Measurements from ENCODE around the gene CHID1. TPM values are rescaled to one million over a fixed set of nuclear protein-coding genes. Genes with fewer than 3 reads are reported as not detected.

The CHID1 gene
- total and polyA plus RNA-seq, 2 of the 8 experiments (the other 6 are each of a cell fraction or from before 2014, with no cell fraction given): 81.2 to 88.5 TPM

- no peak overlapping the region for H3K56ac ChIP-seq (replicated peaks; ENCODE audit: insufficient read length, low read depth, low read length)
- no peak overlapping the region for H3K4me3 ChIP-seq (ENCODE audit: extremely low read depth in 1 of 4, insufficient read depth in 2 of 4, low read depth in 3 of 4, low read length in 4 of 4)
- no peak overlapping the region for H2BK12ac ChIP-seq (ENCODE audit: low read depth, low read length)
- H2AFZ ChIP-seq (ENCODE audit: low read length): no peak overlapping the region
- no peaks in the 10 kb centered on the region for H3K79me2 ChIP-seq (ENCODE audit: control insufficient read depth in 1 of 2, insufficient read depth in 2 of 2, low read length in 2 of 2)
- FAIRE-seq (no peak), DNase-seq (ENCODE audit: low read depth in 1 of 2, low spot score in 2 of 2) (no peak)
- H2AK5ac ChIP-seq (ENCODE audit: low read depth, low read length): no peak overlapping the region
- no peak overlapping the region for H3K18ac ChIP-seq (ENCODE audit: extremely low read depth, low read length)
- no peak overlapping the region for H2BK15ac ChIP-seq (ENCODE audit: low read length)
- TF ChIP-seq JUND (IDR thresholded peaks at IDR 0.05; ENCODE audit: low read length) (no peak), EP300 (IDR thresholded peaks at IDR 0.05; ENCODE audit: borderline replicate concordance in 1 of 2, low read depth in 2 of 2, low read length in 2 of 2) (no peak), RNF2 (IDR thresholded peaks at IDR 0.05; ENCODE audit: borderline replicate concordance, low read depth, low read length, missing control alignments, poor library complexity, severe bottlenecking) (no peak), TEAD4 (IDR thresholded peaks at IDR 0.05; ENCODE audit: low read depth, low read length) (no peak), SIX5 (IDR thresholded peaks at IDR 0.05; ENCODE audit: low read depth, low read length) (no peak), SRF (IDR thresholded peaks at IDR 0.05; ENCODE audit: low read depth, low read length) (no peak), HDAC2 (IDR thresholded peaks at IDR 0.05; ENCODE audit: borderline replicate concordance in 1 of 2, low read depth in 2 of 2, low read length in 2 of 2) (no peak), CREB1 (IDR thresholded peaks at IDR 0.05) (no peak), BACH1 (IDR thresholded peaks at IDR 0.05; ENCODE audit: low read length) (no peak), EGR1 (IDR thresholded peaks at IDR 0.05; ENCODE audit: borderline replicate concordance, low read depth, low read length) (no peak)
- no peak overlapping the region for H4K8ac ChIP-seq (ENCODE audit: extremely low read depth, insufficient read depth, low read length)
- H3K27me3 ChIP-seq (replicated peaks in 1 of 4; ENCODE audit: control insufficient read depth in 3 of 4, extremely low read depth in 1 of 4, insufficient read depth in 3 of 4, low read length in 3 of 4): no peaks in the 10 kb centered on the region
- no peak overlapping the region for H4K91ac ChIP-seq (replicated peaks; ENCODE audit: insufficient read length, low read length)
- H2BK5ac ChIP-seq (ENCODE audit: low read depth, low read length): no peak overlapping the region
- H3K4ac ChIP-seq (replicated peaks; ENCODE audit: insufficient read length, low read depth, low read length): no peak overlapping the region
- peaks cover 8 to 25% of the 10 kb centered on the region in 2 experiments for H4K20me1 ChIP-seq (replicated peaks in 1 of 2; ENCODE audit: control insufficient read depth in 1 of 2, insufficient read depth in 2 of 2, low read length in 2 of 2)
- H3K9ac ChIP-seq (replicated peaks in 1 of 4; ENCODE audit: extremely low read depth in 1 of 4, low read depth in 3 of 4, low read length in 3 of 4): no peak overlapping the region
- H3K36me3 ChIP-seq (ENCODE audit: control insufficient read depth in 2 of 4, insufficient read depth in 4 of 4, low read length in 3 of 4): peaks cover 0 to 12% (median 0%) of the 10 kb centered on the region in 4 experiments; a peak in 4 of 8 replicates
- 94% methylated on average over 21 of the region's 21 CpGs; no CpG with 5 or more reads in 1 of the 2 experiments for WGBS, 2 experiments (ENCODE audit: extremely low coverage in 1 of 2, insufficient coverage in 1 of 2, insufficient read length in 1 of 2, insufficient replicate concordance in 2 of 2, low coverage in 1 of 2, low lambda C conversion rate in 2 of 2, missing lambda C conversion rate in 1 of 2)
- H3K14ac ChIP-seq (ENCODE audit: insufficient read length): no peak overlapping the region
- H3K27ac ChIP-seq (ENCODE audit: low read depth, low read length): no peak overlapping the region
- H3K9me3 ChIP-seq (ENCODE audit: insufficient read depth in 2 of 2, low read depth in 1 of 2, low read length in 1 of 2): no peaks in the 10 kb centered on the region
- ChIA-PET POLR2A (ENCODE audit: partially characterized antibody) (interaction anchor here (1.2 to 2.8 kb wide), 8 partner anchors 8 to 33 kb away, joined by 4 to 10 read pairs (median 5); partner anchors contain the start of gene TSPAN4), CTCF (ENCODE audit: partially characterized antibody) (interaction anchor here (2.5 to 2.8 kb wide), 2 partner anchors 14 to 28 kb away, joined by 8 to 11 read pairs; no protein-coding TSS in a partner anchor)
- no peak overlapping the region for H4K5ac ChIP-seq (ENCODE audit: insufficient read length, low read depth, low read length)
- H3K23me2 ChIP-seq (ENCODE audit: low read depth, low read length): no peaks in the 10 kb centered on the region
- no peak overlapping the region for H3K4me2 ChIP-seq (ENCODE audit: insufficient read depth in 1 of 2, low read depth in 2 of 2, low read length in 2 of 2)
- H3K4me1 ChIP-seq (replicated peaks in 1 of 4; ENCODE audit: control insufficient read depth in 3 of 4, insufficient read depth in 4 of 4, low read length in 3 of 4): no peaks in the 10 kb centered on the region; a peak in 2 of 7 replicates
- H3K79me1 ChIP-seq (ENCODE audit: low read depth, low read length): no peaks in the 10 kb centered on the region
- H2BK120ac ChIP-seq (replicated peaks; ENCODE audit: low read depth, low read length): no peak overlapping the region
- no peak overlapping the region for H2BK20ac ChIP-seq (ENCODE audit: low read length)
- H3K23ac ChIP-seq (ENCODE audit: insufficient read length): no peak overlapping the region
Measured at GRCh38 chr11:875769-876301, 34.8 kb downstream of the CHID1 start.
